HCT116 (cell line): Measurements from ENCODE around the gene TSPAN31. TPM values are rescaled to one million over a fixed set of nuclear protein-coding genes. Genes with fewer than 3 reads are reported as not detected.

Experiments used
- ATAC-seq: fragments of 200-7000 bp; cut with Tn5 transposase; 2 replicates; pipeline ENCODE4 v1.9.1; 2020; ENCODE audit warnings: mild to moderate bottlenecking, moderate library complexity
- BruUV-seq: library from RNA; stranded (reverse); fragments of 400-500 nt; replicated peaks from 2 replicates; lab custom pipeline; 2021; lab: Mats Ljungman, UMichigan
- CTCF ChIA-PET: fragments of 300-600 bp; sonication (Branson Sonifier 250); formaldehyde crosslinking; loops from one replicate; lab custom pipeline; 2021; ENCODE audit warnings: antibody characterized with exemption; lab: Charles Lee
- POLR2A ChIA-PET: fragments of 300-600, 350-600 bp; sonication (Branson Sonifier 250); formaldehyde crosslinking; loops from one replicate; lab custom pipeline; 2021; ENCODE audit warnings: antibody characterized with exemption; lab: Charles Lee
- RAD21 ChIA-PET, 2 experiments: fragments of 300-600 bp; sonication (Branson Sonifier 250); formaldehyde crosslinking; loops; one replicate each; lab custom pipeline; 2023; ENCODE audit warnings: low total read pairs in 2 of 2; ENCODE audit not compliant: uncharacterized antibody in 2 of 2, unreplicated experiment in 2 of 2, low non-redundant PET in 1 of 2; lab: Charles Lee
- DNase-seq: peaks from one replicate; pipeline ENCODE4 v3.0.0-alpha.2; 2010; ENCODE audit warnings: low read depth, low spot score
- H2AFZ ChIP-seq: fragments of 200-600 bp; shearing (Covaris generic), sonication (generic); 2 replicates; pipeline ENCODE4 v1.6.1; 2017; ENCODE audit warnings: low read depth, mixed run types, mixed read lengths, antibody characterized with exemption, low read length; ENCODE audit not compliant: poor library complexity, severe bottlenecking
- H3K27ac ChIP-seq: 2 replicates; pipeline ENCODE4 v1.5.1; 2012; ENCODE audit warnings: low read depth, low read length
- H3K27me3 ChIP-seq: fragments of 200-600 bp; sonication (generic); 2 replicates; pipeline ENCODE4 v1.6.1; 2016; ENCODE audit warnings: mixed run types, low read length, mixed read lengths; ENCODE audit not compliant: insufficient read depth
- H3K36me3 ChIP-seq, 2 experiments: fragments of 200-500 bp in 1 of 2; fragments of 200-600 bp in 1 of 2; sonication (Bioruptor generic) in 1 of 2; sonication (generic) in 1 of 2; 2 replicates each; pipeline versions ENCODE4 v1.5.1 to v1.6.1; 2014 to 2016; ENCODE audit warnings: low read length in 2 of 2, inconsistent platforms in 1 of 2, mixed read lengths in 1 of 2, mixed run types in 1 of 2; ENCODE audit not compliant: insufficient read depth in 2 of 2, control insufficient read depth in 1 of 2
- H3K4me1 ChIP-seq, 2 experiments: fragments of 200-600 bp in 1 of 2; sonication (generic) in 1 of 2; 2 replicates each; pipeline versions ENCODE4 v1.5.1 to v1.6.1; 2012 to 2017; ENCODE audit warnings: low read length in 2 of 2, inconsistent platforms in 1 of 2, mild to moderate bottlenecking in 1 of 2, mixed read lengths in 1 of 2, mixed run types in 1 of 2, moderate library complexity in 1 of 2; ENCODE audit not compliant: insufficient read depth in 2 of 2, control insufficient read depth in 1 of 2
- H3K4me2 ChIP-seq: fragments of 200-600 bp; sonication (generic); 2 replicates; pipeline ENCODE4 v1.6.1; 2017; ENCODE audit warnings: mixed run types, low read length, mixed read lengths
- H3K4me3 ChIP-seq, 2 experiments: fragments of 200-600 bp in 1 of 2; sonication (generic) in 1 of 2; replicated peaks in 1 of 2; 2 replicates each; pipeline ENCODE4 v1.5.1; 2011 to 2016; ENCODE audit warnings: low read length in 2 of 2, control low read depth in 1 of 2, low read depth in 1 of 2, mild to moderate bottlenecking in 1 of 2, mixed read lengths in 1 of 2, mixed run types in 1 of 2
- H3K79me2 ChIP-seq: fragments of 200-600 bp; sonication (generic); 2 replicates; pipeline ENCODE4 v1.6.1; 2017; ENCODE audit warnings: mild to moderate bottlenecking, mixed run types, low read length, moderate library complexity, mixed read lengths; ENCODE audit not compliant: insufficient read depth
- H3K9ac ChIP-seq: fragments of 200-600 bp; sonication (generic); 2 replicates; pipeline ENCODE4 v1.6.1; 2016; ENCODE audit warnings: low read length, mixed read lengths
- H3K9me2 ChIP-seq: fragments of 200-600 bp; sonication (generic), shearing (Covaris generic); 2 replicates; pipeline ENCODE4 v1.6.1; 2017; ENCODE audit warnings: mixed run types, mild to moderate bottlenecking, moderate library complexity; ENCODE audit not compliant: insufficient read depth
- H3K9me3 ChIP-seq, 2 experiments: fragments of 200-500 bp in 1 of 2; fragments of 200-600 bp in 1 of 2; sonication (Bioruptor generic) in 1 of 2; sonication (generic) in 1 of 2; 2 replicates each; pipeline ENCODE4 v1.6.1; 2014 to 2017; ENCODE audit warnings: low read length in 2 of 2, mixed read lengths in 2 of 2, inconsistent platforms in 1 of 2, low read depth in 1 of 2, mild to moderate bottlenecking in 1 of 2, mixed run types in 1 of 2, moderate library complexity in 1 of 2; ENCODE audit not compliant: control insufficient read depth in 1 of 2, insufficient read depth in 1 of 2
- H4K20me1 ChIP-seq: fragments of 200-600 bp; sonication (generic), shearing (Covaris generic); 2 replicates; pipeline ENCODE4 v1.6.1; 2017; ENCODE audit warnings: mixed run types, mild to moderate bottlenecking, moderate library complexity; ENCODE audit not compliant: insufficient read depth
- EZH2 ChIP-seq: fragments of 200-600 bp; sonication (generic); IDR thresholded peaks from 2 replicates; pipeline ENCODE4 v1.6.1; 2017; ENCODE audit warnings: antibody characterized with exemption, mixed run types
- EZH2phosphoT487 ChIP-seq: fragments of 200-600 bp; IDR thresholded peaks from 2 replicates; pipeline ENCODE4 v1.6.1; 2018; ENCODE audit warnings: antibody characterized with exemption, borderline replicate concordance
- REST ChIP-seq: IDR thresholded peaks from 2 replicates; pipeline ENCODE4 v1.6.1; 2012; ENCODE audit warnings: low read depth
- SIN3A ChIP-seq: IDR thresholded peaks from 2 replicates; pipeline ENCODE4 v1.6.1; 2012; ENCODE audit warnings: low read depth
- TCF7L2 ChIP-seq: IDR thresholded peaks from 2 replicates; pipeline ENCODE4 v1.7.0; 2011; ENCODE audit warnings: borderline replicate concordance, inconsistent platforms; ENCODE audit not compliant: insufficient read depth, insufficient read length; ENCODE audit errors: extremely low read depth
- ZFX ChIP-seq: fragments of 450-650 bp; IDR thresholded peaks from 2 replicates; pipeline ENCODE4 v1.6.1; 2017
- intact Hi-C: fragments of 100-400 bp; cut with micrococcal nuclease; formaldehyde crosslinking; loops from 2 replicates; pipeline ENCODE4 v1.10.0; 2022
- total RNA-seq: library from RNA; stranded (reverse); gene quantifications from one replicate; pipeline ENCODE4 v1.2.1, GENCODE V29; 2021; ENCODE audit not compliant: unreplicated experiment
- TF ChIP-seq, protein P1 (sequence below), 3 experiments: fragments of 200-600 bp in 1 of 3; sonication (generic) in 1 of 3; IDR thresholded peaks in 2 of 3; conservative IDR thresholded peaks in 1 of 3; 2 replicates each; pipeline ENCODE4 v1.5.1; 2012 to 2017; ENCODE audit warnings: low read depth in 2 of 3, low read length in 2 of 3, antibody characterized with exemption in 1 of 3, borderline replicate concordance in 1 of 3, control low read depth in 1 of 3, mild to moderate bottlenecking in 1 of 3, mixed read lengths in 1 of 3, mixed run types in 1 of 3, moderate library complexity in 1 of 3; ENCODE audit not compliant: insufficient read depth in 1 of 3
- TF ChIP-seq, protein P2 (sequence below): IDR thresholded peaks from 2 replicates; pipeline ENCODE4 v1.6.1; 2012

TSPAN31 gene
- total RNA-seq, 1 experiment from 2014 or later: 14.9 TPM

DNA sequence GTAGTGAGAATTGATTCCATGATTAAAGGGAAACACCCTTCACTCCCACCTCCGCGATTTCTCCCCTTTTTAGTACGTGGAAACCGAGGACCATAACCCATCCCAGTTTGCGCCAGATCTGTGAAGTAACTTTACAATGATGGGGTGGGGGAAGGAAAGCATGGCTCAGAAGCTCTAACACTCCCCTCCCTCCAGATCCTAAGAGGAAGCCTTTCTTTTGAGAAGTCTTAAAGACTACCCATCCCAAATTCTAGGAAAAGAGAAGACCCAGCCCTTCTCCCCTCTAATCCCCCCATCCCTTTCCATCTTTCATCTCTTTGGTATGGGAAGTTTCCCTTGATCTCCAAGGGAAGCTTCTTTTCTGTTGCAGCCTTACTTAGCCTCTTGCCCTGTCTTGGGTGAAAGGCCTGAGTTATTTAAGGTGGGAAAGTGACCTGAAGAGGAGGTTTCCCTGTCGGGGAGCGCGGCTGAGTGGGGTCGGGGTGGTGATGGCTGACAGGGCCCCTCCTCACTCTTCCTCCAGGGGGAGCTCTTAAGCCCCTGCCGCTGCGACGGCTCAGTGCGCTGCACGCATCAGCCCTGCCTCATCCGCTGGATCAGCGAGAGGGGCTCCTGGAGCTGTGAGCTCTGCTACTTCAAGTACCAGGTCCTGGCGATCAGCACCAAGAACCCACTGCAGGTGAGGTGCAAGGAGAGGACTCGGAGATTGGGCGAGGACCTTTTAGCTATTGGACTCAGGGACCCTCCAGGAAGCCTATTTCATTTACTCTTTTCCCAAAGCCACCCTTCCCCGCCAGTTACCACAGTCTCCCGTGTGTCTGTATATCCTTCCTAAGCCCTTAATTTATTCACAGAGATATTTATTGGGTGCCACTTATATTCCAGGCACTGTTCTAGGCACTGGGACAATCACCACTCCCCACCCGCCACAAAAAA lies 11.8 kb downstream of the TSPAN31 start (continued):
- TF ChIP-seq REST (no peak), TCF7L2 (no peak), SIN3A (no peak), ZFX (no peak)

- CTCF ChIA-PET: interaction anchor here (1.5 kb wide), 1 partner anchor 299 kb away, joined by 3 read pairs; no protein-coding TSS in a partner anchor
- ATAC-seq (no peak), DNase-seq (no peak)
- TF ChIP-seq, protein P1, sequence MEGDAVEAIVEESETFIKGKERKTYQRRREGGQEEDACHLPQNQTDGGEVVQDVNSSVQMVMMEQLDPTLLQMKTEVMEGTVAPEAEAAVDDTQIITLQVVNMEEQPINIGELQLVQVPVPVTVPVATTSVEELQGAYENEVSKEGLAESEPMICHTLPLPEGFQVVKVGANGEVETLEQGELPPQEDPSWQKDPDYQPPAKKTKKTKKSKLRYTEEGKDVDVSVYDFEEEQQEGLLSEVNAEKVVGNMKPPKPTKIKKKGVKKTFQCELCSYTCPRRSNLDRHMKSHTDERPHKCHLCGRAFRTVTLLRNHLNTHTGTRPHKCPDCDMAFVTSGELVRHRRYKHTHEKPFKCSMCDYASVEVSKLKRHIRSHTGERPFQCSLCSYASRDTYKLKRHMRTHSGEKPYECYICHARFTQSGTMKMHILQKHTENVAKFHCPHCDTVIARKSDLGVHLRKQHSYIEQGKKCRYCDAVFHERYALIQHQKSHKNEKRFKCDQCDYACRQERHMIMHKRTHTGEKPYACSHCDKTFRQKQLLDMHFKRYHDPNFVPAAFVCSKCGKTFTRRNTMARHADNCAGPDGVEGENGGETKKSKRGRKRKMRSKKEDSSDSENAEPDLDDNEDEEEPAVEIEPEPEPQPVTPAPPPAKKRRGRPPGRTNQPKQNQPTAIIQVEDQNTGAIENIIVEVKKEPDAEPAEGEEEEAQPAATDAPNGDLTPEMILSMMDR (IDR thresholded peaks at IDR 0.05 in 2 of 3, conservative IDR thresholded peaks at IDR 0.05 in 1 of 3; ENCODE audit: borderline replicate concordance in 1 of 3, insufficient read depth in 1 of 3, low read depth in 2 of 3, low read length in 2 of 3): no peak
- TF ChIP-seq, protein P2, sequence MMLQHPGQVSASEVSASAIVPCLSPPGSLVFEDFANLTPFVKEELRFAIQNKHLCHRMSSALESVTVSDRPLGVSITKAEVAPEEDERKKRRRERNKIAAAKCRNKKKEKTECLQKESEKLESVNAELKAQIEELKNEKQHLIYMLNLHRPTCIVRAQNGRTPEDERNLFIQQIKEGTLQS: no peak
- no peak for TF ChIP-seq ZFX
- no peak for TF ChIP-seq EZH2
- TF ChIP-seq EZH2phosphoT487: no peak
- Histone ChIP-seq H2AFZ (no peak overlapping the region), H3K9me2 (no peaks in the 10 kb centered on the region), H3K79me2 (no peaks in the 10 kb centered on the region), H3K27me3 (no peaks in the 10 kb centered on the region), H3K4me1 (peaks cover 18 to 33% of the 10 kb centered on the region in 2 experiments), H3K9me3 (no peaks in the 10 kb centered on the region), H3K4me2 (no peak overlapping the region), H3K36me3 (peaks cover 0 to 3% of the 10 kb centered on the region in 2 experiments; a peak in 2 of 4 replicates), H4K20me1 (no peaks in the 10 kb centered on the region), H3K9ac (no peak overlapping the region), H3K4me3 (no peak overlapping the region), H3K27ac (no peak overlapping the region)
- intact Hi-C loops: no loop called here
- RAD21 ChIA-PET: interaction anchor here in 1 of 2 experiments (1.2 kb wide), 1 partner anchor 175 kb away, joined by 3 read pairs; no protein-coding TSS in a partner anchor
- no TSS peak for BruUV-seq
- POLR2A ChIA-PET: no interaction called here
Measured at GRCh38 chr12:57757771-57758170, 12.9 kb downstream of the TSPAN31 start.
